ENCODE results near the gene CHKA.

CHKA gene

GRCh38 chr11:68014947-68015447 is 106.2 kb downstream of the CHKA start:
- DNase-seq (ENCODE audit: low read depth, low spot score) = no peak

DNA sequence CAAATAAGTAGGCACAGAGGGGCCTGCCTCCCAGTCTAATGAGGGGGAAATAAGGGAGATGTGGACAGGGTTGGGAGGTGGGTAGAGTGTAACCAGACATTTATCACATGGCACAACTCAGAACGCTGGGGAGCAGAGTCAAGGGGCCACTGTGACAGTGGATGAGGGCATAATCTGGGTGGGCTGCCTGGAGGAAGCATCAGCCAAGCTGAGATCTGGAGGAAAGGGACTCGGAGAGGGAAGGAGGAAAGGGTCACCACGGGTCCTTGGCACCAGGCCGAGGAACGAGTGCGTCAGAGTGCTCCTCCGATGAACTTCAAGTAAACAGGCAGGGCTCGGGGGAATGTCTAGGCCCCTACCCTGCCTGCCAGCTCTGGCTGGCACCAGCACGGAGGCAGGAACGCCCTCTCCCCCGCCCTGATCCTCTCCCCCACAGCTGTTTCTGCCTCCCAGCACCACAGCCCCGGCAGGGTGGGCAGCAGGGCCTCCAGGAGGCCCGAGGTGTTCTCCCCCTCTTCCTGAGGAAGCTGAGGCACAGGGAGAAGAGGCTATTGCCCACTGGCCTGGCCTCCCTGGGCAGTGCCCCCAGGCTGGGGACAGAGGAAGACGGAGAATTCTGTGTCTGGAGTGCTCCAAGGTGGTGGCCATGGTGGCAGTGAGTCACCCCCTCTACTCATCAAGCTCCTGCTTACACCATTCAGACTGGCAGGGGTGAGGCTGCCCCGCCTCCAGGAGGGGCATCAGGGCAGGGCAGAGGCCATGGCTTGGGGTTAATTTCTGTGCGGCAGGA is 106.8 kb downstream of the CHKA start:
- no peak for DNase-seq (ENCODE audit: low read depth, low spot score)

DNA sequence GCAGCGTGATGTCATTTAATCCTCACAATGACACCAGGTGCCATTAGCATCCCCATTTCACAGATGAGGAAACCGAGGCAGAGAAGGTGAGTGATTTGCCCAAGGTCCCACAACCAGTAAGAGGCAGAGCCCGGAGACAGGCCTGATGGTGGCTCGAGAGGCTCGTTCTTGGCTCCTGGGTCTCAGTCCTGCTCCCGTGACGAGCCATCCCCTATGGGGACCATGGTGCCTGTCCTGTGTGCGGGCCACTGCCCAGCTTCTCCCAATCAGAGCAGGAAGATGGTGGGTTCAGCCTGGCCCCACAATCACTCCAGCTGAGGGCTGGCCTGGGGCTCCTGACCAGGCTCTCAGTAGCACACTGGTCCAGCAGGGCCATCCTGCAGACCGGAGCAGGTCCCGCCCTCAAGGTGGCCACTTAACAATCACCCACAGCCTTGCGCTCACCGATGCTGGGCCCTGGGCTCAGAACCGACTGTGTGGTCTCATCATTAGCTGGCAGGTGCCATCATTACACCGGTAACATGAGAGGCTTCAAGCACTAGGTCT is 107.5 kb downstream of the CHKA start:
- DNase-seq (ENCODE audit: low read depth, low spot score) = no peak

GRCh38 chr11:68012843-68013610 is 108.2 kb downstream of the CHKA start:
- peak; percentile 64 for DNase-seq (ENCODE audit: low read depth, low spot score)

DNA sequence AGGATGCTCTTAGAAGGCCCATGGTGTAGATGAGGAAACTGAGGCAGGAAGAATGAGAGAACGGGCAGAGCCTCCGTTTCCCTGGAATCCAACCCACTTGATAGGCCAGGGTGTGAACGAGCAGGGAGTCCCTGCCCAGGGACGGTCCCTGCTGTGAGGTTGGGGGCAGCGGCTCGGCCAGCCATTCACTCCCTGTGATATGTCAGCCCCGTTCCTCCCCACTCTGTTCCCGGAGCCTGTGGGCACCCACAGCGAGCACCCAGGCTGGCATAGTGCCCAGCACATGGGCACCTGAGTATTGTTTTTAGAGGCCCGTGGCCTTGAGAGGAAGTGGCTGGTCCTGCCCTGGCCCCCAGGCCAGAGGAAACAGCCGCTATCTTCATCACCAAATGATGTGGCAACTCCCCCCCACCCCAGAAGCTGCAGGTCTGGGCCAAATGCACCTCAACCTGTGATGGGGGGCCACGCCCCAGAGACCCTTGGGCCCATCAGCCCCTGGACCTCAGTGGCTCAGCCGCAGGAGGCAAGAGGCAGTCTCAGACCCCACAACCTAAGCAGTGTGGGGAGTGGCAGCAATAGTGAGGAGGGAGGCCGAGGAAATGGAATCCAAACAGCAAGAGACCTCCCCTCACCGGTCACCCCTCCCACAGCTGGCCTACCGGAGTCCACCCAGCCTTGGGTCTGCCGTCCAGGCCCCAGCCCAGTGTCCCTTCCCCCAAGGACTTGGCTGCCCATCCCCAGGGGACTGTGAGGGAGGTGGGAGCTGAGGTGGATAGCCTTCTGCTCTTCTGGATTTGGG is 108.9 kb downstream of the CHKA start:
- no peak for DNase-seq (ENCODE audit: low read depth, low spot score)

- no peak for DNase-seq (ENCODE audit: low read depth, low spot score)
These were observed 109.9 kb downstream of the CHKA start for GRCh38 chr11:68011051-68011943.

DNA sequence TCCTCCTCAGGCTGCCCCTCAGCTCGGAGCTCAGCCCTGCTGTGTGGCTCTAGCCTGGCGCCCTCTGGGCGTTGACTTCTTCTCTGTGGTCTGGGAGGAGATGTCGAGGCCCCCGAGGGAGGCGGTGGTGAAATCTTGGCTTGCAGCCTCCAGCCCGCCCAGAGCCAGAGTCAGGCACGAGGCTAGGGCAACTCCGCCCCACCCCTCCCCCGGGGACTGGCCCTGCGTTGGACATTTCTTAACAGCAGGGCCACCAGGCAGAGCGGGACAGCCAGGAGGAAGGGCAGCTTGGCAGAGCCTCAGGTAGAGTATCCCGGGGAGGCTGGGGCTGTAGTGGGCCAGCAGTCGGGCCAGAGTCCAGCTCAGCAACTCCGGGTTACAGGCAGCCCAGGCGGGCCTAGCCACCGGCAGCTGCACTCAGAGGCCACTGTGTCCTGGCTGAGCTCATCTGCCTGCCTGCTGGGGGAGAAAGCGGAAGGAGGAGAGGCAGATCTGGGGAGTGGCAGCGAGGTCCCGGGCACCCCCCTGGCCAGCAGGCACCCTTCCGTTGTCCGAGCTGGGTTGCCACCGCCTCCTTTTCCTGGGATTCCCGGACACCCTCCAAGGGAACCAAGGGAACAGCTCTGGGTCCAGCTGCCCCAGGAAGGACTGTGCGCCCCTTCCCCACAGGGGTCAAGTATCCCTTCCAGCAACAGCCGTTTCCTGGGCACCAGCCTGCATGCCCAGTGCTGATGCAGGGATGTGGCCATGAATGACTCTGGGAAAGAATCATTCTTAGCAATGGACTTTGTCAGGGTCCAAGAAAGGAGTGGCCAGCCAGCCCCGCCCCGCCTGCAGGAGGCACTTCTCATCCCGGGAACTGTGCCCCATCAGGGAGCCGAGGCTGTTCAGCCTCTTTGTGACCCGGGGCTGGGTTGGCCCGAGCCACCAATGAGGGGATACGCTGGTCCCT is 110.8 kb downstream of the CHKA start, which contains the start of gene ALDH3B1:
Gene ALDH3B1, plus strand, starts transcription at position 238 of the 952 bp plus-strand sequence. CDS start 4,971 bp downstream, outside the sequence.
- DNase-seq (ENCODE audit: low read depth, low spot score) = peak; percentile 84

- no peak for DNase-seq (ENCODE audit: low read depth, low spot score)
These were observed 111.6 kb downstream of the CHKA start for GRCh38 chr11:68009391-68010089.

DNA sequence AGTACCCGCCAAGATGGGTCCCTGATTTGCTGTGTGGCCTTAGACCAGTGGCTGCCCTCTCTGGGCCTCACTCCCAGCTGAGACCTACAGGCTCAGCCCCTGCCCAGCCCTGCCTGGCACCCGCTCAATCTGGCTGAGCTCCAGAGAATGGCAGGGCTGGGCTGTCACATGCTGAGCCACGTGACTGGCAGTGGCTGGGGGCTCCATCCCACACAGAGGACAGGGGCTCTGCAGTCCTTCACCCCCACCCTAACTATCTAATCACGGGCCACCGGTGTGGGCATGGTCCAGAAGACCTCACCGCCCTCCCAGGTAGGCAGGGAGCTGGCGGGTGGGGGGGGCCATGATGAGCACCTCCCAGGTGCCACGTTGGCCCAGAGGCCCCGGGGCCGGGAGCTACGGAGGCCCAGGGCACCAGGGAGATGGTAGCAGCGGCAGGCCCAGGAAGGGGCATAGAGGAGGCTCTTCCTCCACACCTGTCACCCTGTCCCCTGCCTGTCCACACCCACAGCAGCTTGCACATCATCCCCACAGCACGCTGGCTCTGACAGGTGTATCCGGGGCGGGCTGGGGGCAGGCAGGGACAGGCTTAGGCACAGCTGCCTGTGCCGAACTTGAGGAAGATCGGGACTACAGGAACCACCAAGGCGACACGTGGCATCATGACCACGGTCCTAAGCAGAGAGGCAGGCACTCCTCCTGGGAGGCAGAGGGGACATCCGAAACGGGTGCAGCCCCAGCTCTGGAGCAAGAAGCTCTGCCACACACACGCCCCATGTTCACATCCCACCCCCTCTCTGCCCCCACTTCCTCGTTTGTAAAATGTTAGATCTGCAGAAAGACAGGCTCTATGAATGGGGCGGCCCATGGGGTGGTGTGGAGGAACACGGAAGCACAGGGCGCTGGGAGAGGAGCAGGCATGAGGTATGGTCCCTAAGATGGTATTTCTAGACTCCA is 112.5 kb downstream of the CHKA start:
- DNase-seq (ENCODE audit: low read depth, low spot score) = no peak

- DNase-seq (ENCODE audit: low read depth, low spot score) = no peak
These were observed 113.4 kb downstream of the CHKA start for GRCh38 chr11:68007498-68008380.

DNA sequence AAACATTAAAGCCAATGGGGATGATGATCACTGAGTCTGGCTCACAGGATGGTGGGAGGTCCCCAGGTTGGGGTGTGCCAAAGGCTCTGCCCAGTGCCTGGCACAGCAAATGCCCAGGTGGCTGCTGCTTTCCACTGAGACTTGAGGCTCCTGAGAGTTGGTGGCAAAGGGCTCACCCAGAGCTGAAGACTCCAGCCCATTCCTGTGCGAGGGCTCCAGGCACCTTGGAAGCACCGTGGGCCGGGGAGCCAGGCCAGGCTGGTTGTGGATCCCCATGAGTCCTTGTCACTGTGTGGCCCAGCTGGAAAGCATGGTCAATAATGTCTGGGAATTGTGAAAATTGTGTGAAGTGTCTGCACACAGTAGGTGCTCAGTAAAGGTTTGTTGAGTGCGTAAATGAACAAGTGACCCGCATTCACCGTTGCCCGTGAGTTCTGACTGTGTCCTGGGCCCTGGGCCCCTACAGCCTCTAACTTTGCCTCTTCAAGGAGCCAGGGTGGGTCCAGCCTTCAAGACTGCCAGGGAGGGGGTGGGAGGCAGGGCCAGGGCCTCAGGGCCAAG is 114.5 kb downstream of the CHKA start:
- DNase-seq (ENCODE audit: low read depth, low spot score) = no peak

DNA sequence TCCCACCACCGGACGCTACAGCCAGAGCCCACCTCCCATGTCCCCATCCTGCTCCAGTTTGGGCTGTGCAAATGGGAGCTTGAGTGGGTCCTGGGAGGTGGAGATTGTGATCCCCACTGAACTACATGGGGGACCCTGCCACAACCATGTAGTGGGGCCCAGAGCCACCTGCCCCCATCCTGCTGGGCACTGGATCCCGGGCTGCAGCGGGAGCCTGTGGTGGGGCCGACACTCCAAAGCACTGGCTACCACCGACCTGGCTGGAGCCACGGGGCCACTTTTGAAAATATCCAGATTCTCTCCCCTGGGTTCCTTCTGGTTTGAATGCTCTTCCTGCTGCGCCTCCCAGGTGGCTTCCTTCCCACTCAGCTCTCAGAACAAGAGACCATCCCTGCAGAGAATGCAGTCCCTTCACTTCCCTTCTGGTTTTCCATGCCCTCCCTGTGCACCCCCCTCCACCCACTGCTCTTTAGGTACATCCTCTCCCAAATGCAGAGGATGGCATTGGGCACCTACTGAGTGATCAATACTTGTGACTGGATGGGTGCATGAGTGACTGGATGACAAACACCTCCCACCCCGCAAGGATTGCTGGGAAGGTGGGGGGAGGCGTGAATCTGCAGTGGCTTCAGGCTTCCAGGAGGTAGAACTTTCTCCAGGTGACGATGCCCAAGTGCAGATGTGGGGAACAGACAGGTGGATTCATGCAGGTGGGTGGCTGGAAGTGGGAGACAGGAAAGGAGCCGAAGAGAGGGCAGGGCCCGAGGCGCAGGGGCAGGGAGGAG is 116.4 kb downstream of the CHKA start:
- DNase-seq (ENCODE audit: low read depth, low spot score) = no peak

- DNase-seq (ENCODE audit: low read depth, low spot score) = peak; percentile 68
These were observed 117.2 kb downstream of the CHKA start, which contains the start of gene UNC93B1 for GRCh38 chr11:68003846-68004550. UNC93B1 (minus strand) TSS chr11:68004097; CDS start chr11:68004043, 54 bp downstream.
